Activated naive CD4-positive, alpha-beta T cell treated with anti-CD3 and anti-CD28 coated beads, Interleukin-2, amount 50 U/mL, for 24 hours (primary cell): ENCODE results near the gene CGB3.
"Not testable (repeated sequence)": the region's sequence is repeated elsewhere in the genome, so short reads cannot be mapped to it uniquely, and the experiment has no call there.

ENCODE experiments used
- H3K27ac Mint-ChIP-seq: one replicate; pipeline ENCODE4 v1.8.0; 2021; ENCODE audit warnings: mild to moderate bottlenecking, mixed read lengths
- H3K27me3 Mint-ChIP-seq: one replicate; pipeline ENCODE4 v1.8.0; 2021; ENCODE audit warnings: mixed read lengths
- H3K36me3 Mint-ChIP-seq: one replicate; pipeline ENCODE4 v1.8.0; 2021; ENCODE audit warnings: mixed read lengths
- H3K4me1 Mint-ChIP-seq: one replicate; pipeline ENCODE4 v1.8.0; 2021; ENCODE audit warnings: mixed read lengths
- H3K4me3 Mint-ChIP-seq: one replicate; pipeline ENCODE4 v1.8.0; 2021; ENCODE audit warnings: mild to moderate bottlenecking, mixed read lengths
- H3K9me3 Mint-ChIP-seq: one replicate; pipeline ENCODE4 v1.8.0; 2021; ENCODE audit warnings: mixed read lengths

The CGB3 gene

GRCh38 chr19:49024233-49024632, at the start of gene CGB3:
CGB3 (minus strand) TSS chr19:49024333; CDS start chr19:49023971, 362 bp downstream.
- H3K4me1 Mint-ChIP-seq, H3K4me3 Mint-ChIP-seq, H3K36me3 Mint-ChIP-seq, H3K9me3 Mint-ChIP-seq, H3K27ac Mint-ChIP-seq, H3K27me3 Mint-ChIP-seq: not testable (repeated sequence)

GRCh38 chr19:49071860-49072547, 47.9 kb upstream of the CGB3 start:
- H3K9me3 Mint-ChIP-seq = no peaks in the 10 kb centered on the region
- peaks cover 10% of the 10 kb centered on the region for H3K36me3 Mint-ChIP-seq
- no peak overlapping the region for H3K4me3 Mint-ChIP-seq
- peaks cover 11% of the 10 kb centered on the region for H3K4me1 Mint-ChIP-seq
- peaks cover 41% of the 10 kb centered on the region for H3K27me3 Mint-ChIP-seq
- no peak overlapping the region for H3K27ac Mint-ChIP-seq

- H3K4me1 Mint-ChIP-seq = peaks cover 11% of the 10 kb centered on the region
- no peak overlapping the region for H3K4me3 Mint-ChIP-seq
Observed at GRCh38 chr19:49070416-49070815, 46.3 kb upstream of the CGB3 start.

GRCh38 chr19:49069026-49069425, 44.9 kb upstream of the CGB3 start:
- H3K27me3 Mint-ChIP-seq = peaks cover 39% of the 10 kb centered on the region
- peaks cover 11% of the 10 kb centered on the region for H3K4me1 Mint-ChIP-seq
- H3K27ac Mint-ChIP-seq = no peak overlapping the region
- no peaks in the 10 kb centered on the region for H3K9me3 Mint-ChIP-seq
- H3K4me3 Mint-ChIP-seq = no peak overlapping the region
- peaks cover 10% of the 10 kb centered on the region for H3K36me3 Mint-ChIP-seq

More at GRCh38 chr19:49070416-49070815, 46.3 kb upstream of the CGB3 start:
- Mint-ChIP-seq H3K27me3 (peaks cover 43% of the 10 kb centered on the region), H3K9me3 (no peaks in the 10 kb centered on the region), H3K27ac (no peak overlapping the region), H3K36me3 (peaks cover 10% of the 10 kb centered on the region)

- Mint-ChIP-seq H3K27ac (no peak overlapping the region), H3K27me3 (peaks cover 26% of the 10 kb centered on the region), H3K9me3 (no peaks in the 10 kb centered on the region), H3K36me3 (peaks cover 8% of the 10 kb centered on the region), H3K4me1 (peaks cover under 1% of the 10 kb centered on the region), H3K4me3 (no peak overlapping the region)
Observed at GRCh38 chr19:49067554-49067953, 43.4 kb upstream of the CGB3 start.

- Mint-ChIP-seq H3K4me1 (no peaks in the 10 kb centered on the region), H3K4me3 (peak overlapping the region; percentile 7), H3K27me3 (peaks cover 25% of the 10 kb centered on the region), H3K9me3 (no peaks in the 10 kb centered on the region), H3K36me3 (peaks cover 8% of the 10 kb centered on the region), H3K27ac (no peak overlapping the region)
Observed at GRCh38 chr19:49065905-49066512, 41.9 kb upstream of the CGB3 start.

GRCh38 chr19:49064768-49065611, 40.9 kb upstream of the CGB3 start, which contains the start of gene NTF4:
NTF4 (minus strand) TSS chr19:49064818; CDS start chr19:49061997, 2,821 bp downstream.
- H3K27ac Mint-ChIP-seq = no peak within 1 kb of the TSS
- H3K36me3 Mint-ChIP-seq = peaks cover 4% of the 10 kb centered on the region
- no peaks in the 10 kb centered on the region for H3K4me1 Mint-ChIP-seq
- H3K9me3 Mint-ChIP-seq = no peaks in the 10 kb centered on the region
- no peak within 1 kb of the TSS for H3K4me3 Mint-ChIP-seq
- peaks cover 25% of the 10 kb centered on the region for H3K27me3 Mint-ChIP-seq

- Mint-ChIP-seq H3K9me3 (no peaks in the 10 kb centered on the region), H3K36me3 (no peaks in the 10 kb centered on the region), H3K4me3 (no peak overlapping the region), H3K4me1 (no peaks in the 10 kb centered on the region), H3K27ac (no peak overlapping the region), H3K27me3 (peaks cover 22% of the 10 kb centered on the region)
Observed at GRCh38 chr19:49064029-49064629, 40.0 kb upstream of the CGB3 start.

- Mint-ChIP-seq H3K27ac (no peak overlapping the region), H3K4me1 (peaks cover 15% of the 10 kb centered on the region)
Observed at GRCh38 chr19:49061445-49061844, 37.3 kb upstream of the CGB3 start.

GRCh38 chr19:49061000-49061399, 36.9 kb upstream of the CGB3 start:
- Mint-ChIP-seq H3K27me3 (peaks cover 23% of the 10 kb centered on the region), H3K27ac (no peak overlapping the region)

More at GRCh38 chr19:49061445-49061844, 37.3 kb upstream of the CGB3 start:
- no peaks in the 10 kb centered on the region for H3K9me3 Mint-ChIP-seq
- H3K36me3 Mint-ChIP-seq = no peaks in the 10 kb centered on the region
- peaks cover 25% of the 10 kb centered on the region for H3K27me3 Mint-ChIP-seq
- no peak overlapping the region for H3K4me3 Mint-ChIP-seq

GRCh38 chr19:49059053-49059452, 34.9 kb upstream of the CGB3 start:
- Mint-ChIP-seq H3K9me3 (no peaks in the 10 kb centered on the region), H3K4me3 (no peak overlapping the region)

More at GRCh38 chr19:49061000-49061399, 36.9 kb upstream of the CGB3 start:
- no peaks in the 10 kb centered on the region for H3K36me3 Mint-ChIP-seq
- H3K4me1 Mint-ChIP-seq = peaks cover 15% of the 10 kb centered on the region
- no peaks in the 10 kb centered on the region for H3K9me3 Mint-ChIP-seq
- no peak overlapping the region for H3K4me3 Mint-ChIP-seq

GRCh38 chr19:49058562-49058961, 34.4 kb upstream of the CGB3 start:
- Mint-ChIP-seq H3K36me3 (no peaks in the 10 kb centered on the region), H3K4me3 (peak overlapping the region; percentile 87), H3K9me3 (no peaks in the 10 kb centered on the region), H3K4me1 (peaks cover 15% of the 10 kb centered on the region), H3K27ac (no peak overlapping the region), H3K27me3 (peaks cover 17% of the 10 kb centered on the region)

More at GRCh38 chr19:49059053-49059452, 34.9 kb upstream of the CGB3 start:
- peak overlapping the region; percentile 14 for H3K27ac Mint-ChIP-seq
- H3K27me3 Mint-ChIP-seq = peaks cover 17% of the 10 kb centered on the region
- H3K4me1 Mint-ChIP-seq = peaks cover 15% of the 10 kb centered on the region
- H3K36me3 Mint-ChIP-seq = no peaks in the 10 kb centered on the region

GRCh38 chr19:49057636-49058234, 33.6 kb upstream of the CGB3 start, which contains the start of gene CGB7:
CGB7 (minus strand) TSS chr19:49057749; CDS start chr19:49055375, 2,374 bp downstream.
- H3K4me1 Mint-ChIP-seq = peaks cover 15% of the 10 kb centered on the region
- peaks cover 17% of the 10 kb centered on the region for H3K27me3 Mint-ChIP-seq
- peak within 1 kb of the TSS; percentile 87 for H3K4me3 Mint-ChIP-seq
- no peak within 1 kb of the TSS for H3K27ac Mint-ChIP-seq
- H3K36me3 Mint-ChIP-seq = no peaks in the 10 kb centered on the region
- H3K9me3 Mint-ChIP-seq = no peaks in the 10 kb centered on the region

- Mint-ChIP-seq H3K4me1 (peaks cover 15% of the 10 kb centered on the region), H3K4me3 (peak overlapping the region; percentile 87), H3K27me3 (peaks cover 17% of the 10 kb centered on the region)
- H3K36me3 Mint-ChIP-seq, H3K9me3 Mint-ChIP-seq, H3K27ac Mint-ChIP-seq: not testable (repeated sequence)
Observed at GRCh38 chr19:49056902-49057596, 32.9 kb upstream of the CGB3 start.
